CD4-positive, alpha-beta T cell treated with Interferon alpha-2 for 1 hour (primary cell): ENCODE measurements around the gene CFD.
"Not testable (repeated sequence)": the region's sequence is repeated elsewhere in the genome, so short reads cannot be mapped to it uniquely, and the experiment has no call there.

Source experiments
- DNase-seq, 2 donors: peaks; one replicate each; pipeline ENCODE4 v3.0.0-alpha.2; 2020 to 2022

The CFD gene

DNA sequence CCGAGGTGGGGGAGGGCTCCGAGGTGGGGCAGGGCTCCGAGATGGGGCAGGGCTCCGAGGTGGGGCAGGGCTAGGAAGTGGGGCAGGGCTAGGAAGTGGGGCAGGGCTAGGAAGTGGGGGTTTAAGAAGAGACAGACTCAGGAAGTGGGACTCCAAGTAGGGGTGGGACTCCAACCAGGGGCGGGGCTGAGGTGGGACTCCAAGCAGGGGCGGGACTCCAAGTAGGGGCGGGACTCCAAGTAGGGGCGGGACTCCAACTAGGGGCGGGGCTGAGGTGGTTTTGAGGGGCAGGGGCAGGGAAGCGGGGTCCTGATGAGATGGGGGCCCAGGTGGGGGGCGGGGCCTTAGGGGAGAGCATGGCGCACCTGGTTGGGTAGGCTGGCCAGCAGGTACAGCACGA lies 13.6 kb downstream of the CFD start:
- DNase-seq, result peak; percentile 90 to 91

DNA sequence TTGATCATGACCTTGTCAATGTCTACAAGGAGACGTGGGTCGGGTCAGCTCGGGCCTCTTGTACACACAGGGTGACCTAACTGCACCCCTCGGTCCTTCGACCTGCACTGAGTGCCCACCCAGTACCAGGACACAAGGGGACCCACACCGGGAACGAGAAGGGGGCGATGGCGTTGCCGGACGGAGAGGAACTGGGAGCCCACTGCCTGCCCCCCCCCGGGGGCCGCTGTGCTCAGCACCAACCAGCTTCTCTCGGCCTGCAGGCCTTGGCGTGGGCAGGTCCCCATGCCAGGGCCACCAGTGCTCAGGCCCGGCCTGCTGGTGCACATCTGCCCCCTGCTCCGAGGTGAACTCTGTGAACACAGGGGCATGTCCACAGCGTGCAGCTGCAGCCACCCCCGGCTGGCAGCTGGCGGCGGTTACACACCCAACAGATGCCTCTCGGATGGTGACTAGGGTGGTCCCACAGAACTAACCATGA lies 14.1 kb downstream of the CFD start:
- no peak for DNase-seq

DNA sequence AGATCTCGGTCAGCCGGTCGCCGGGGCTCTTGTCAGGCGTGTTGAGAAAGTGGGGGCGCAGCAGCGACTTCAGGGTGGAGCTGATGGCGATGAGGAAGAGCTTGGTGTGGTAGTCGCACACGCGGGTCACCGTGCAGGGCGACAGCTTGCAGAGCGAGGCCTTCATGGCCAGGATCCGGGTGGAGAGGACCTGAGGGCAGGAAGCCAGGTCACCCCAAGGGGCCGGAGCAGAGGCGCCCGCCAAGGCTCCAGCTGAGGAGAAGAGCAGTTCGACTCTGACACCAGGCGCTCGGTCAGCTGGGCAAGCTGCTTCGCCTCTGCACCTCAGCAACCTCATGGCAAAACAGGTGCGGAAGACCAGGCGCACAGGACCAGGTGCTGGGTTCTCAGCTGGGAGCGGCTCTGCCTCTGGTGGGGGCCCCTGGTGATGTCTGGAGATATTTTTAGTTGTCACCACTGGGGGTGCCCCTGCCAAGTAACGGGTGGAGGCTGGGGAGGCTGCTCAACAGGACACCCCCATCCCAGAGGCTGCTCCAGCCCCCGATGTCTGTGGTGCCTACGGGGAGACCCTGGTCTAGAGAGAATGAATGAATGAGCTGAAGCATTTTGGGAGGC lies 15.9 kb downstream of the CFD start:
- DNase-seq, result no peak

DNA sequence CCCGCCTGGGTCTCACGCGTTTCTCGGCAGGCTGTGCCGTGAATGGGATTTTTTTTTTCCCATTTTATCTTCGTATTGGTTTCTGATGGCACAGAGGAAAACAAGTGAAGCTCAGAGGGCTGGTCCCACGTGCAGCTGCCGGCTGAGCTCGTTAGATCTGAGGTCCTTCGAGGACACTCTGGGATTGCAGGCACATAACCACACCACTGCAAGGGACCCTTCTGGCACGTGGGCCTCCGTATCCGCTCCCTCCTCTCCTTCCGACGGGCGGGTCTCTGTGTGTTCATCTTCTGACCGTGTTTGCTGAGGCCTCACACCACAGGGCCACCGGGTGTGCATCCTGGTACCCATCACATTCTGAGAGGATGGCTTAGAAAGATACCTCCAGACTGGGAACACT lies 16.6 kb downstream of the CFD start:
- DNase-seq, result no peak

DNA sequence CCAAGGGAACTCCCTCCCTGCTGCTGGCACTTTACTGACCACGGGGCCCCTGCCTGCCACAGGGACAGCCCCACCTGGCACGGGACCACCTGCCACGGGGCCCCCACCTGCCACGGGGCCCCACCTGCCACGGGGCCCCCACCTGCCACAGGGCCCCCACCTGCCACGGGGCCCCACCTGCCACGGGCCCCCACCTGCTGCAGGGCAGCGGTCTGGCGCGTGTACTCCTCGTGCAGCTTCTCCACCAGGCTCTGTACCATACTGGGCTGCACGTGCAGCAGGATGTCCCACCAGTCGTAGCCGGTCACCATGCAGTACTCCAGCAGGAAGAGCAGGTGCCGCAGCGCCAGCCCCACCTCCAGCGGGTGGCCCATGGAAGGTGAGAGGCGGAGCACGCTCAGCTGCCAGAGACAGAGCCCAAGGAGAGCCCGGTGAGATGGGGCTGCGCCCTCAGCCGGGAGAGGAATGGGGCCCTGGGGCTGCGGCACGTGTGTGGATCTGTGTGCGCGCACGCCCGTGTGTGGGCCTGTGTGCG lies 17.4 kb downstream of the CFD start:
- DNase-seq, result no peak

DNA sequence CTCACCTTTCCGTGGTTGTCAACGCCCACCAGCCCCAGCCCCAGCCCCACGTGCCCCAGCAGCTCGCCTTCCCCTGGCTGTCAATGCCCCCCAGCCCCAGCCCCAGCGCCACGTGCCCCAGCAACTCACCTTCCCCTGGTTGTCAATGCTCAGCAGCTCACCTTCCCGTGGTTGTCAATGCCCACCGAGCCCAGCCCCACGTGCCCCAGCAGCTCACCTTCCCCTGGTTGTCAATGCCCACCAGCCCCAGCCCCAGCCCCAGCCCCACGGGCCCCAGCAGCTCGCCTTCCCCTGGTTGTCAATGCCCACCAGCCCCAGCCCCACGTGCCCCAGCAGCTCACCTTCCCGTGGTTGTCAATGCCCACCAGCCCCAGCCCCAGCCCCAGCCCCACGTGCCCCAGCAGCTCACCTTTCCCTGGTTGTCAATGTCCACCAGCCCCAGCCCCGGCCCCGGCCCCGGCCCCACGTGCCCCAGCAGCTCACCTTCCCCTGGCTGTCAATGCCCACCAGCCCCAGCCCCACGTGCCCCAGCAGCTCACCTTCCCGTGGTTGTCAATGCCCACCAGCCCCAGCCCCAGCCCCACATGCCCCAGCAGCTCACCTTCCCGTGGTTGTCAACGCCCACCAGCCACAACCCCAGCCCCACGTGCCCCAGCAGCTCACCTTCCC lies 18.7 kb downstream of the CFD start:
- DNase-seq, result not testable (repeated sequence)

DNA sequence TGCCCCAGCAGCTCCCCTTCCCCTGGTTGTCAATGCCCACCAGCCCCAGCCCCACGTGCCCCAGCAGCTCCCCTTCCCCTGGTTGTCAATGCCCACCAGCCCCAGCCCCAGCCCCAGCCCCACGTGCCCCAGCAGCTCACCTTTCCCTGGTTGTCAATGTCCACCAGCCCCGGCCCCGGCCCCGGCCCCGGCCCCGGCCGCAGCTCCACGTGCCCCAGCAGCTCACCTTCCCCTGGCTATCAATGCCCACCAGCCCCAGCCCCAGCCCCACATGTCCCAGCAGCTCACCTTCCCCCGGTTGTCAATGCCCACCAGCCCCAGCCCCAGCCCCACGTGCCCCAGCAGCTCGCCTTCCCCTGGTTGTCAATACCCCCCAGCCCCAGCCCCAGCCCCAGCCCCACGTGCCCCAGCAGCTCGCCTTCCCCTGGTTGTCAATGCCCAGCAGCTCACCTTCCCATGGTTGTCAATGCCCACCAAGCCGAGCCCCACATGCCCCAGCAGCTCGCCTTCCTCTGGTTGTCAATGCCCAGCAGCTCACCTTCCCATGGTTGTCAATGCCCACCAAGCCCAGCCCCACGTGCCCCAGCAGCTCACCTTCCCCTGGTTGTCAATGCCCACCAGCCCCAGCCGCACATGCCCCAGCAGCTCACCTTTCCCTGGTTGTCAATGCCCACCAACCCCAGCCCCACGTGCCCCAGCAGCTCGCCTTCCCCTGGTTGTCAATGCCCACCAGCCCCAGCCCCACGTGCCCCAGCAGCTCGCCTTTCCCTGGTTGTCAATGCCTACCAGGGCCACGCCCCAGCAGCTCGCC lies 19.5 kb downstream of the CFD start:
- not testable (repeated sequence) for DNase-seq

DNA sequence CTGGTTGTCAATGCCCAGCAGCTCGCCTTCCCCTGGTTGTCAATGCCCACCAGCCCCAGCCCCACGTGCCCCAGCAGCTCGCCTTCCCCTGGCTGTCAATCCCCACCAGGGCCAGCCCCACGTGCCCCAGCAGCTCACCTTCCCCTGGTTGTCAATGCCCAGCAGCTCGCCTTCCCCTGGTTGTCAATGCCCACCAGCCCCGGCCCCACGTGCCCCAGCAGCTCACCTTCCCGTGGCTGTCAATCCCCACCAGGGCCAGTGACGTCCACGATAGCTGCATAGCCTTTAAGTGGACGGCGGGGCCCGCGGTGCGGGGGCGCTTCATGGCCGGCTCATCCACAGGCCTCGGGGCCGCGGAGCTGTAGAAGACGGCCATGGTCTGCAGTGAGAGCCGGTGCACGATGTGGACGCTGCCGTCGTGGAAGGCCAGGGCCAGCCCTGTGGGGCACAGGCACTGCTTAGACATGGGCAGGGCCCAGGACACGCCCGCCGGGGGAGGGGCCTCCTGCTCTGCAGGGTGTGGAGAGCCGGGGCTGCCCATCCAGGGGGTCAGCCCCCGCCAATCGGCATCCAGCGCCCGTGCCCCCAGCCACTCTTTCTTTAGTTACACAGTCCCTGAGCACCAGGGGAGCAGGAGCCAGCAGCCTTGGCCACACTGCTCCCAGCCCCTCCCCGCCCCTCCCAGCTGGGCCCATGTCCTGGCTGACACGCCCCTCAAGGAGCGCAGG lies 20.4 kb downstream of the CFD start:
- DNase-seq, result no peak

DNA sequence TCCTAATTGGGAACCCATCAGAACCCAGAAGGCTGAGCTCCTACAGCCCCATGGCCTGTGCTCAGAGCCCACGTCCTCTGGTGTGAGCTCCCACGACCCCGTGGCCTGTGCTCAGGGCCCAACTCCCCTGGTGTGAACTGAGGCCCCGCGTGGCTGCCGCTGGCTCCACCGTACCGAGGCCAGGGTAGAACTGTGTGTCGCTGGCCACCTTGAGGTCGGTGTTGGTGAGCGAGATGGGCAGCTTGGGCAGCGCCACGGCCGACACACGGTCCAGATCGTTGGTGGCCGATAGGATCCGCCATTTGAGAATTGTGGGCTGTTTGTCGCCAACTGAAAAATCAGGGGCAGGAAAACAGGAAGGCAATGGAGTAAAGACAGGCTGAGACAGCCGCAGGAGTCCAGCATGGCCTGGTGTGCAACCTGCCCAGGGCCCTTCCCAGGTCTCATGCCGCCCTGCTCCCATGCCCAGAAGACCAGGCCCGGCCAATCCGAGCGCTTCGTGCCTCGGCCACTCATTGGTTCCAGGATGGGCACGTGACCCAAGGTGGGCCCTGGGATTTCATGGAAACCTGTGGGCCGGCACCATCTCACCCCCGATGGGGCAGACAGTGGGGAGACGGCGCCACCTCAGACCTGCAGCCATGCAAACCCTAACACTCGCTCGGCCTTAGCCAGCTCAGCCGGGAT lies 22.1 kb downstream of the CFD start:
- DNase-seq, result no peak

DNA sequence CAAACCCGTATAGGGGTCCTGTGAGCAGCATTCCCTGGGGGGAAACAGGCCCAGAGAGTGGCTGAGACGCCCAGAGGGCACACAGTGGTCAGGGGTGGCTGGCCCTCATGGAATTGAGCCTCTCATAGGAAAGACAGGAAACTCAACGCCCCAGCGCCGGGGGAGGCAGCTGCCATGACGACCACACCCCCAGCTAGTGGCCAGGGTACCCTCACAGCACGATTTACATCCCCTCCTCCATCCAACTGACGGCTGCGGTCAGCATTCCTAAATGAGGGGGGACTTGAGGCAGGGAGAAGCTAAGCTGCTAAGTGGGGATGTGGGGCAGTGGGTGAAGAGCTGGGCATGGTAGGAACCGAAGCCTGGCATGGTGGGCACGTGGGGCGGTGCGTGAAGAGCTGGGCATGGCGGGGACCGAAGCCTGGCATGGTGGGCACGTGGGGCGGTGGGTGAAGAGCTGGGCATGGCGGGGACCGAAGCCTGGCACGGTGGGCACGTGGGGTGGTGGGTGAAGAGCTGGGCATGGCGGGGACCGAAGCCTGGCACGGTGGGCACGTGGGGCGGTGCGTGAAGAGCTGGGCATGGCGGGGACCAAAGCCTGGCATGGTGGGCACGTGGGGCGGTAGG lies 23.5 kb downstream of the CFD start:
- DNase-seq, result no peak

DNA sequence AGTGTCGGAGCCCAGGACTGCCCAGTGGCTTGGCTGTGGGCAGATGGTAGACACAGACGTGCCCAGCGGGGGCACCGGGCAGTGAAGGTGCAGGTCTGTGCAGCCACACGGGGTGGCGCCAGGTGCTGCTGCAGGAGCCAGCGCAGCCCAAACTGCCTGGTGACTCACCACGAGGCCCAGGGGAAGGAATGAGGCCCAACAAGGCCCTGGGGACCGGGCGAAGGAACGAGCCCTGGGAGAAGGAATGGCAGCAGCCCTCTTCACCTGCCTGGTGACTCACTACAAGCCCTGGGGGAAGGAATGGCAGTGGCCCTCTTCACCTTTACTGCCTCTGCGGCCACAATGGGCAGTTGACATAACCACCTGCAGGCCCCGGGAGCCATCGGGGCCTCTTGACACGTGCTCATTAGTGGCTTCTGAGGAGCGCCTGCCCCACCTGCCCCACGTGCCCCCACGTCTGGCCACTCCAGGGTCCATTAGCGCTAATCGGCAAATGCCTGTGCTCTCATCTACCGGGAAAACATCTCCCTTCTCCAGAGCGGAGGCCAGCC lies 24.3 kb downstream of the CFD start:
- DNase-seq, result no peak

DNA sequence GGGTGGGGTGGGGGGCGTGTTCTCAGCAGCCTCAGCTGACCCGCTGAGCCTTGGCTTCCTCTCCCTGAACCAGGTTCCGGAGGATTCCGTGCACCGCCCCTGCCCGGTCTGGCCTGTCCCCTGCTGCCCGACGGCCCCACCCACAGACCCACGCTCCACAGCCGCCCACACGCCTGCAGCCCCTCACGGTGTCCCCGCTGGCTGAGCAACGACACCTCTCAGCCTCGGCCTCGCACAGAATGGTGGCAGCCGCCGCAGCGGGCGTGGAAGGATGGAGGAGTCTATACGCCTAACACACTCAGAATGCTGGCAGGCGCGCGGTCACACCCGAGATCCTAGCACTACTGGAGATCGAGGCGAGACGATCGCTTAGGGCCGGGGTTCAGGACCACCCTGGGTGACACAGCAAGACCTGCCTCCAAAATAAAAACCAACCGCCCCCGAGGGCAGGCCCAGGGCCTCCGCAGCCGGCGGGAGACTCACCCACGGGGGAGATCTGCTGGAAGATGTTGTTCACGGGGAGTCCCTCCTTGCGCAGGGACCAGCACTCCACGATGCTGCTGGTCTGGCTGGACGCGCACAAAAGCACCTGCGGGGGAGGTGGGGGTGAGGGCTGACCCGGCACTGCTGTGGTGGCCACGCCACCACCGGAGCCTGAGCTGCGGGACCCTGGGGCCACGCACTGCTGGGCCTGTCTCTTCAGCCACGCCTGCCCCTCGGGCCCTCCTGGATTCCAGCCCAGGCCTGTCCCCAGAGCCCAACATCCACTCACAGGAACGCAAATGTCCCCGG lies 25.2 kb downstream of the CFD start:
- no peak for DNase-seq

DNA sequence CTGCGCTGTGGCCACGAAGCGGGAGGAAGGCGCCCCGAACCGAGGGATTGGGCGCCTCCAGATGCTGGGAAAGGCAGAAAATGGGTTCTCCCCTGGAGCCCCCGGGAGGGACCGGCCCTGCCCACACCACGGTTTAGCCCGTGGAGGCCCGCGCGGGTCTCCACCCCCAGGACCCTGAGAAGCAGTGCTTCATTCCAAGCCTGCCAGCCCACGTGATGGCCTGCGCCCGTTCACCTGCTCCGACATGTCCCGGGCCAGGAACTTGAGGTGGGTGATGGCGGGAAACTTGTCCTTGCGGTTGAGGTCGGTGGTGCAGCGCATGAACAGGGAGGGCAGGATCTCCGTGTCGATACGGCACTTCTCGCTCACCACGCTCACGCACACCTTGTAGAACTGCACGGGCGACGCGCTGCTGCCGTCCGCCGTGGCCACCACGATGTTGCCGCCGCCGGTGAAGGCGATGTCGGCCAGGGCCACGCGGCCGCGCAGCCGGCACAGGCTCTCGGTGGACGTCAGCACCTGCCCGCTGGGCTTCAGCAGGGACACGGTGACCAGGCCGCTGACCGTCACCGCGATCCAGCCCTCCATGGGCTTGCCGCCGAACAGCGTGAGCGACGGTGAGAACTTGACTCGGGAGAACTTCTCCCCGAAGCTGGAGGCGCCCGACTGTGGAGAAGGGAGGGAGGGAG lies 26.2 kb downstream of the CFD start:
- no peak for DNase-seq

DNA sequence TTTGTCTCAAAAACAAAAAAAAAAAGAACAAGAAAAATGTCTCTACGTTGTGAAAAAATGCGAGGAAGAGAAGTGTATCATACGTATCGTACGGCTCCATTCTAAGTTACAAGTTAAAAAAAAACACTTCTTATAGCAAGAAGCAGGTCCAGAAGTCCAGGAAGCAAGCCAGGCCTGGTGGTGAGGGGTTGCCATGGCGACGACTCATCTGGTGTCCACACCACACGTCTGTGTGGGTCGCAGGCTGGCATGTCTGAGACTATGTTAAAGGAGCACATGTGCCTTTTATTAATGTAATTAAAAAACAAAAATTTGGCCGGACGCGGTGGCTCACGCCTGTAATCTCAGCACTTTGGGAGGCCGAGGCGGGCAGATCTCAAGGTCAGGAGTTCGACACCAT lies 27.6 kb downstream of the CFD start:
- DNase-seq, result no peak

DNA sequence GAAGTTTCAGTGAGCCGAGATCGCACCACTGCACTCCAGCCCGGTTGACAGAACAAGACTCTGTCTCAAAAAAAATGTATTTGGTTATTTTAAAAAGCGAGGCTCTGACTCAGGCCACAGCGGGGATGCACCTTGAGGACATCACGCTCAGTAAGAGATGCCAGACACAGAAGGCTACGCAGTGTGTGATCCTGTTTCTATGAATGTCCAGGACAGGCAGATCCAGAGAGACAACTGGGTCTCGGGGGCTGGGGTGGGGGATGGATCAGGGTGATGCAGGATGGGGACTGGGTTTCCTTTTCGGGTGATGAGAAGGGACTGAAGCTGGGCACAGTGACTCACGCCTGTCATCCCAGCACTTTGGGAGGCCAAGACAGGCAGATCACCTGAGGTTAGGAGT lies 28.1 kb downstream of the CFD start:
- no peak for DNase-seq

DNA sequence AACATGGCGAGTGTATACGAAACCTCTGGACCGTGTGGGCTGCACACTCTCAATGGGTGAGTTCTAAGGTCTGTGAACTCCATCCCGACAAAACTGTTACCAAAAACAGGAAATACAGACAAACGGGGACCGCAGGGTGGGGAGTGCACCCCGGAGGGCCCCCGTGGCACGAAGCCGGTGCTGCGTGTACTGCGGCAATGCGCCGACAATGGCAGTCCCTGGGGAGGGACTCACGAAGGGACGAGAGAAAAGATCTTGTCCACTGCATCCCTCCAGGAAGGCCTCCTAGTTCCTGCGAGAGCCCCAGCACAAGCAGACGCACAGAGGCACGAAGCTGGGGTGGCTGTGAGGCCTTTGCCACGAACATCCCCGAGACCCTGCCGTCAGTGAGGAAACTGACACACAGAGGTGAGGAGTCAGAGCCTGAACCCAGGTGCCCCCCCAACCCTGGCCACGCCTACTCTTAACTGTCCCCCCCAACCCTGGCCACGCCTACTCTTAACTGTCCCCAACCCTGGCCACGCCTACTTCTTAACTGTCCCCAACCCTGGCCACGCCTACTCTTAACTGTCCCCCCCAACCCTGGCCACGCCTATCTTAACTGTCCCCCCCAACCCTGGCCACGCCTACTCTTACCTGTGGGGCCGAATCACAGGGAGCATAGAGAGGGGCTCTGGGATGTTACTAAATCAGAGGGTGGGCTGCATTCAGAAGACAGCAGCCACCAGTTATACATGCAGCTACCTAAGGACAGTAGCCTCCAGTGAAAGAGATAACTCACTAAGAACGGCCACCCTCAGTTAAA lies 29.3 kb downstream of the CFD start:
- DNase-seq, result peak in 1 of 2 donors; percentile 66

DNA sequence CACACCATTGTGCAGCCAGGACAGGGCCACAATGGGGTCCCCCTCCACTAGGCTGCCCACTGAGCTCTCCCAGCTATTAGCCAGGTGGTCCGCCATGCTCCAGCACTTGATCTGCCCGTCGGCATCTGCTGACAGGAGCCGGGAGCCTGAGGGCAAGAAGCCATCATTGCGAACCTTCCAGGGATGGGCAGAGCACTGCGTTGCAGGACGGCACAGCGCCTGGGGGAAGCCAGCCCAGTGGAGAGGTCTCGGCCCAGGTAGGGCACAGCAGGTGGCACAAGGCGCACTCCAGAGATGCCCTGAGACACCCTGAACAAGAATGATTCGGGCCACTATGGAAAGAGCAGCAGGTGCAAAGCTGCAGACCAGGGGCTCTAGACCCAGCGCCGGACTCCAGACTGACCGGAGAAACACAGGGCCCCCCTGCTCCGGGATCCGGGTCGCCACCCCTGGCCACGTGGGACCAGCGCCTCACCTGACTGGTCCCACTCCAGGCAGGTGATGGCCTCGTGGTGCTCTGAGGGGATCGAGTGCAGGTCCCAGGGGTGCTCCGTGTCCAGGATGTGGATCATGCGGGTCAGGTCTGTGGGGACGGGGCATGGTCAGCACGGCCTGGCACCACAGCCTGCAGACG lies 30.3 kb downstream of the CFD start:
- DNase-seq, result no peak

DNA sequence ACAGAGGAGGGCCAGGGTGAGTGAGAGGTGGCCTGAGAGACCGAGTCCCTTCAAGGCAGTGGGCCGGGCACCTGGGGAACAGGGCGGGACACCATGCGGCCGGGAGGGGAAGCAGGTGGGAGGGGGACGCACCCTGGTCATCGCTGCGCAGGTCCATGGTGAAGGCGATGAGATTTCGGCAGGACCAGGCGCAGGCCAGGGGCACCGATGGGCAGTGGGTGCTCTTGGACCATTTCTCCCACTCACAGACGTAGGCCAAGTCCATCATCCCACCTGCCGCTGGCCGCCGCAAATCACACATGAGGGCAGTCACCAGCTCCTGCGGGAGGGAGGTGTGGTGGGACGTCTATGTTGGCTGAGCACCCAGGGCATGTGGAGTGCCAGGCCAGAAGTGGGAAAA lies 31.4 kb downstream of the CFD start:
- DNase-seq, result no peak
